ENCODE measurements around the gene FRAS1.
"Not testable (repeated sequence)": the region's sequence is repeated elsewhere in the genome, so short reads cannot be mapped to it uniquely, and the experiment has no call there.

Gene FRAS1

DNA sequence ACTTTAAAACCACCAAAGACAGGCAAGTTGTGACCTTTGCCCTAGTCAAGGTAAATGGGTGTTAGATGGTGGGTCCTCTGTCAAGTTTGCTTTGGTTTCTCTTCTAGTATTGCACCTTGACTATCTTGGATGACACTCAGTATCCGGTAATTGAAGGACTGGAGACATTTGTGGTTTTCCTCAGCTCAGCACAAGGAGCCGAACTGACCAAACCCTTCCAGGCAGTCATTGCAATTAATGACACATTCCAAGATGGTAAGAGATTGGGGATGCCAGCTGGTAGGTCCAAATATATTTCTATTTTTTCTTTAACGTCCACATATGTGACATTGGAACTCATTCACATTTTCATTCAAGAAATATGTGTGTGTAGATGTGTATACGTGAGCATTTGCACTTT lies 425.2 kb downstream of the FRAS1 start:
- in situ Hi-C loops (cut with MboI; ENCODE audit: low sequenced_read_pairs) = no loop called here

DNA sequence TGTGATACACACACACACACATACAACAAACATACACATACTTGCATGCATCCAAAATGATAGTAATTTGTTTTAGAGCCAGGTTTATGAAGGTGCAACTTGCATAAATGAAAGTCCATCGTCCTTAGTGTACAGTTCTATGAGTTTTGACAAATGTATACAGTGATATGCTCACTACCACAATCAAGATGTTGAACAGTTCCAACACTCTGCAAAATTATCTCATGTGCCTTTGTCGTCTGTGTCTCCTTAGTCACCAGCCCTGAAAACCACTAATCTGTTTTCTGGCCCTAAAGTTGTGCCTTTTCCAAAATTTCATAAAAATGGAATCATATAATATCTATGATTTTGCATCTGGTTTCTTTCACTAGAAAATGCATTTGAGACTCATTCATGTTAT lies 426.7 kb downstream of the FRAS1 start:
- in situ Hi-C loops (cut with MboI; ENCODE audit: low sequenced_read_pairs) = no loop called here

GRCh38 chr4:78484574-78484973 lies 427.5 kb downstream of the FRAS1 start:
- in situ Hi-C loops (cut with MboI; ENCODE audit: low sequenced_read_pairs) = no loop called here

- in situ Hi-C loops (cut with MboI; ENCODE audit: low sequenced_read_pairs) = no loop called here
Observed at GRCh38 chr4:78493731-78494130, 436.6 kb downstream of the FRAS1 start.

DNA sequence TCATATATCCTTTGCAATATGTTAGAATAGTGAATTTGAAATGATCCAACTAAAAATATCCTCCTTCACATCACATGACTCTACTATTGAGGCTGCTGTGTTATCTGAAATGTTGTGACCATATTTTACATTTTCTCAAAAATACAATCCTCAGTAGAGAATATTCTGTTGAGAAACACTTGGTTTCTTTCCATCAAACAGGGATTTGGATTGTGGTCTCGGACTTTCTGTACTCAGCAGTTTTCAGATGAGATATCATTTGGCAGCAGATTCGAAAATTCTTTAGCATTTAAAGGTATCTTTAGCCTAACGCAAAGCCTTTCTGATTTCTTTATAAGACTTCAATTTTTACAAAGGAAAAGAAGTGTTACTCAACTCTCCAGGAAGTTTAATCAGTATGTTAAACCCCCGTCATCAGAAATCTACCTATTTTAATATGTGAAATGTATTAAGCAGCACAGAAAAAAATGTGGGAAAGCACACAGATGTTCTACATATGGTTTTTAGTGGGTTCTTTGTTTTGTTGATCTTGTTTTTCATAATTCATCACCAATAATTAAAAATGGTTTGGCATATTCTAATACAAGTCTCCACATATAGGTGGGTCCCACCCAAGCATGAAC lies 439.0 kb downstream of the FRAS1 start:
- in situ Hi-C loops (cut with MboI; ENCODE audit: low sequenced_read_pairs) = no loop called here

DNA sequence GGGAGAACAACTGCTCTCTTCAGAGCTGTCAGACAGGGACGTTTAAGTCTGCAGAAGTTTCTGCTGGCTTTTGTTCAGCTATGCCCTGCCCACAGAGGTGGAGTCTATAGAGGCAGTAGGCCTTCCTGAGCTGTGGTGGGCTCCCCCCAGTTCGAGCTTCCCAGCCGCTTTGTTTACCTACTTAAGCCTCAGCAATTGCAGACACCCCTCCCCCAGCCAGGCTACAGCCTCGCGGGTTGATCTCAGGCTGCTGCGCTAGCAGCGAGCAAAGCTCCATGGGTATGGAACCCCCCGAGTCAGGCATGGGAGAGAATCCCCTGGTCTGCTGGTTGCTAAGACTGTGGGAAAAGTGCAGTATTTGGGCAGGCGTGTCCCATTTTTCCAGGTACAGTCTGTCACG lies 449.1 kb downstream of the FRAS1 start:
- in situ Hi-C loops (cut with MboI; ENCODE audit: low sequenced_read_pairs) = not testable (repeated sequence)

GRCh38 chr4:78509043-78509442 lies 451.9 kb downstream of the FRAS1 start:
- in situ Hi-C loops (cut with MboI; ENCODE audit: low sequenced_read_pairs) = no loop called here

GRCh38 chr4:78510108-78510507 lies 453.0 kb downstream of the FRAS1 start:
- in situ Hi-C loops (cut with MboI; ENCODE audit: low sequenced_read_pairs) = no loop called here

DNA sequence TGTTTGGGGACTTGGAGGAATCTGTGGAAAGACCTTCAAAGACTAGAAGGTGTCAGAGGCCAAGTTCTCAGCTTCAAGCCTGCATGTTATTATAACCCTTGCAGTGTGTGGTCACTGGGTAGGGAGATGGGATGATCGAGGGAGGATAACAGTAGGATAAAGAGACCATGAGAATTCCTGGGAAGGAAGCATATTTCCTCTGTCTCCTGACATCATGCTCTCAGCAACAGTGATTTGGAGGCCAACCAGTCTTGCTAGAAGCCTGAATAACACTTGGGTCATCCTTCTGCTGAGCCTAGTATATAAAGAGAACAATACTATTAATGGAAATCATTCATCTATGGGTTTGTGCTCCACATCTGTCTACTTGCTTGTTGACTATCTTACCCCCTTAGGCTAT lies 453.6 kb downstream of the FRAS1 start:
- in situ Hi-C loops (cut with MboI; ENCODE audit: low sequenced_read_pairs) = no loop called here

DNA sequence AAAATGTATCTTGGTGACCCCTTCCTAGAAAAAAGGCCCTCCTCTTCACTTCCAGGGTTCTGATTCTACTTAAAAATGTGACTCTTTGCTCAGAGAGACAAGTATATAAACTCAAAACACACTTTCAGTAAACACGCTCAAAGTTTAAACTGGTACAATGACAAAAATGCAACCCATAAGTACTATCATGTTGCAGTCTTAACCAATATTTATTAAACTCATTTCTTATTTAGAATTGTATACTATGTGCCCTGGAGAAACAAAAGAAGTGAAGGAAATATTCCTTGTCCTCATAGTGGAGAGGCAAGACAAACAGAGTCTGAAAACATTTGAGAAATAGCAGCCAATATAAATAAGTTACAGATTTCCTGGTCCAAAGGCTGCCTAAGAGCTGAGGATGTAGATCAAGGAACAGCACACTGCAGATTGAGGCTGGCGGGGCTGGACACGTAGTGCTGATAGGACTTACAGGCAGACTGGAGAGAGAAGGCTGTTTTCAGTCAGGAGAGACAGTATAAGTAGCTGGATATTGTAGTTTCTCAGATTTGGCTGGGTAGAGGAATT lies 455.3 kb downstream of the FRAS1 start:
- in situ Hi-C loops (cut with MboI; ENCODE audit: low sequenced_read_pairs) = no loop called here

GRCh38 chr4:78513411-78513975 lies 456.4 kb downstream of the FRAS1 start:
- in situ Hi-C loops (cut with MboI; ENCODE audit: low sequenced_read_pairs) = no loop called here

DNA sequence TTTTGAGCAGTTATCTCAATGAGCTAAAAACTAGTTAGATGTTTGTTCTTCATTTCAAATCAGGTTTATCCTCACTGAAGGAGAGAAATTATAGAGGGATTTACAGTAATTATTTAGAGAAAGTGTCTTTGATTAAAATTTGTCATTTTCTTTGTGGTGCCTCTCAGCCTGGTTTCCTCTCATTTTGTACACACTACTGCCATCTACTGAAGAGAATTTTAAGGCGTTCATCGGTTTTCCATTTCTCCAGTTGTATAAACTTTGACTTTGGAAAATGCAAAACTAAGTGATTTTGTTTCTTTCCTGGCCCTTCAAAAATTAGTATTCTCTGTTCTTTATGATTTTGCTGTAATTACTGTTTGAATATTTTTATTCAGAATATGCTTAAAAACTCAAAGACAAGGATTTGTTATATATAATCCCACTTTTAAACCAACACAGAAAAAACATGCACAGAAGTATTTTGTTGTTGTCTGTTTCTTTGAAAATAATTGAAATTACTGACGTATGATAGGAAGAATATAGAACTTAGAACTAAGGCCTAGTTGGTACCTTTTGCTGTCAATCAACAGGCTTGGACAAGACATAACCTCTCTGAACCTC lies 460.0 kb downstream of the FRAS1 start:
- in situ Hi-C loops (cut with MboI; ENCODE audit: low sequenced_read_pairs) = no loop called here

GRCh38 chr4:78518561-78518960 lies 461.4 kb downstream of the FRAS1 start:
- in situ Hi-C loops (cut with MboI; ENCODE audit: low sequenced_read_pairs) = no loop called here

DNA sequence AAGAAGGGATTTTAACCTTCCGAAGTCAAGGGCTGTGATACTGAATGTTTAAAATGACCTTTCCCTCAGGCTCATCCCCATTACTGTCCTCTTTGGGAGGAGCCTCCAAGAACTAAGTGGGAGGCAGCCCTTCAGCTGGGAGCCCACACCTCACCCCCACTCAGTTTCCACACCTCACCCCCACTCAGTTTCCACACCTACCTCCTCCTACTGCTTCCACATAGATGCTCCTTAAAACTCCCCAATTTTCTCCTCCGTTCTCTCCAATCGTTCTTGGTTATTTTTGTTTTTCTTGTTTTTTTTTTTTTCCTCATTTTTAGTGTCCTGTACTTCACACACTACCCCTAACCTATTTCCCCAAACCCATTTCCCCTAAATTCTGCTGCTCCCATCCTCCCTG lies 462.8 kb downstream of the FRAS1 start:
- in situ Hi-C loops (cut with MboI; ENCODE audit: low sequenced_read_pairs) = no loop called here

DNA sequence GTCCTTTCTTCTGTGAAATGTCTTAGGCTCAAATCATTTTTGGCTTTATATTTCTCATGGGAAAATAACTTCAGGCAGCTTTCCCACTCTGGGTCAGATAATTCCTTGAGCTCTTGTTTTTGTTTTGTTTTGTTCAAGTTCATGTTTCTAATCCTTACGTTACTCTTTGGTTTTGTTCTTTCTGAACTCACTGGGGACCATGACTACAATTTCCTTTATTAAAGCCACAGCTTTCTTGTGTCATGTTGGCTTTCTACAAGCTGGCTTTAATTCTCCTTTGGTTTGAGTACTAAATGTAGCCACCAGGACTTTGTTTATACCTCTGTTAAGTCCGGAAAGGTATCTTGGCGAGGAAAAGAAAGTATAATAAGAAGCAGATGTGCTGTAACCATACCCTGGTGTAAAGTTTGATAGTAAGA lies 463.7 kb downstream of the FRAS1 start:
- in situ Hi-C loops (cut with MboI; ENCODE audit: low sequenced_read_pairs) = no loop called here

DNA sequence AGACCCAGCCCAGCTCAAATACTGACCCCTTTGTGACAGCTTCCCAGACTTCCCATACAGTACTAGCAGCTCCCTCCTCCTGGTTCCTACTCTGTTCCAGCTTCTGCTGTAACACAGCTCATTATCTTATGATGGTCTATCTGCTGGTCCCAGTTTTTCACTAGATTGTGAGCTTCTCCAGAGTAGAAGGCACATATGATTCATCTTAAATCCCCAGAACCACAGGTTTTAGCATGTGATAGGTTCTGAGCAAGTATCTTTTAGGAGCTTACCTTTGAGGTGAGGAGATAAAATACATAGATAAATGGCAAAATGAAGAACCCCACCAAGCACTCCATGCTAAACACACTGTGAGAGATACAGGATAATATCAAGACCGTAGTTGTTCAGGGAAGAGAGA lies 466.9 kb downstream of the FRAS1 start:
- in situ Hi-C loops (cut with MboI; ENCODE audit: low sequenced_read_pairs) = no loop called here

GRCh38 chr4:78525559-78525958 lies 468.4 kb downstream of the FRAS1 start:
- in situ Hi-C loops (cut with MboI; ENCODE audit: low sequenced_read_pairs) = no loop called here

- in situ Hi-C loops (cut with MboI; ENCODE audit: low sequenced_read_pairs) = no loop called here
Observed at GRCh38 chr4:78527103-78527502, 470.0 kb downstream of the FRAS1 start.

- in situ Hi-C loops (cut with MboI; ENCODE audit: low sequenced_read_pairs) = no loop called here
Observed at GRCh38 chr4:78527555-78527954, 470.4 kb downstream of the FRAS1 start.

DNA sequence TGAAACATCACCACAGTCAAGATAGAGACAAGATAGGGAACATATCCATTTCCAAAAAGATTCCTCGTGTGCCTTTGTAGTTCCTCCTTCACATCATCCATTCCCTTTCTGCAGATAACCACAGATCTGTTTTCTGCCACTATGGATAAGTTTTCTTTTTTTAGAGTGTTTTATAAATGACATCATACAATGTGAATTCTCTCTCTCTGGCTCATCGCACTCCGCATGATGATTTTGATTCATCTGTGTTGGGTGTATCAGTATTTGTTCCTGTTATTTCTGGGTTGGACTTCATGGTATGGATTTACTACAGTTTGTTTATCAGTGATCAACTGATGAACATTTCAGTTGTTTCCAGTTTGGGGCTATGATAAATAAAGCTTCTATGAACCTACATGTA lies 471.2 kb downstream of the FRAS1 start:
- in situ Hi-C loops (cut with MboI; ENCODE audit: low sequenced_read_pairs) = no loop called here

DNA sequence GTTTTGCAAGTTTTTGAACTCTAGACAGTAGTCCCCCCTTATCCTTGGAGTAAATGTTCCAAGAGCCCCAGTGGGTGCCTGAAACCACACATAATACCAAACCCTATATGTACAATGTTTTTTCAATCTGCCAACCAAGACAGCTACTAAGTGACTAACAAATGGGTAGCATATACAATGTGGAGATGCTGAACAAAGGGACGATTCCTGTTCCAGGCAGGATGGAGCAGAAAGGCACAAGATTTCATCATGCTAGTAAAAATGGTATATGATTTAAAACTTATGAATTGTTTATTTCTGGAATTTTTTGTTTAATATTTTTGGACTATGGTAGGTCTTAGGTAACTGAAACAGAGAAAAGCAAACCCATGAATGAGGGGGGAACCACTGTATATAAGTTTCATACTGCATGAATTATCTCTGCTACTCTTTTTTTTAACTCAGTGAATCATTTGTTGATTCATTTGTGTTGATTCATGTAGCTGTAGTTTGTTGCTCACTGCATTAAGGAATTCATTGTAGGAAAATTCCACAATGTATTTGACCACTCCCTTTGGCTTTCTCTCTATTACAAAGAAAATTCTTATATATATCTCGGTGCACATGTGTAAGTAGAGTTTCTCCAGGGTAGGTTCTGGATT lies 472.6 kb downstream of the FRAS1 start:
- in situ Hi-C loops (cut with MboI; ENCODE audit: low sequenced_read_pairs) = no loop called here

- in situ Hi-C loops (cut with MboI; ENCODE audit: low sequenced_read_pairs) = no loop called here
Observed at GRCh38 chr4:78532046-78532445, 474.9 kb downstream of the FRAS1 start.

All from HL-60/S4 treated with phorbol 12-myristate 13-acetate at 8.2 ng/mL for 4 days and 3 days (cell line).